GM21825 (cell line): ENCODE measurements around the gene NIN.
A peak's percentile ranks its signal among the peaks of the same experiment; 100 is the strongest.

Experiments used
- ATAC-seq: cut with Tn5 transposase; IDR thresholded peaks from one replicate; pipeline ENCODE4 v1.9.1; 2021; ENCODE audit warnings: mild to moderate bottlenecking, moderate library complexity; ENCODE audit not compliant: unreplicated experiment

The NIN gene

DNA sequence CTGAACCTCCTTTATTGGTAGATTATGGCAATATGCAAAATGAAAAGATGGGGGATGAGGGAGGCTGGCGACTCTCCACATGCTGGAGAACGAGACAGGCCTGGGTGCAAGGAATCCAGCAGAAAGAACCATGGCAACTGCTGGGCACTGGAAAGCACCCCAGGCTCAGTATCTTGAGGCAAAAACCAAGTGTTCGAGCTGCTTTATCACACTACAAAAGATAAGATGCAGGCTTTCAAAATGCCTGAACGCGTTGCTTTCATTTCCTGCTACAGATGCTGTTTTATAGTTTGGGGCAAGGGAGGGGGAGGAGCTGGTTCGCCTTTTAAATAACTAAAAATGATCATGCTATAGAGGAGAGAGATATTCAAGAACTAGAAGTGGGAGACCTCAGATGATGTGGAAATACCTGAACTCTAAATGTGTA, 38.9 kb downstream of the NIN start:
- no peak for ATAC-seq

GRCh38 chr14:50791201-50791600, 39.8 kb downstream of the NIN start:
- peak; percentile 38 for ATAC-seq

- ATAC-seq = no peak
These were observed 40.4 kb downstream of the NIN start for GRCh38 chr14:50790589-50790988.

DNA sequence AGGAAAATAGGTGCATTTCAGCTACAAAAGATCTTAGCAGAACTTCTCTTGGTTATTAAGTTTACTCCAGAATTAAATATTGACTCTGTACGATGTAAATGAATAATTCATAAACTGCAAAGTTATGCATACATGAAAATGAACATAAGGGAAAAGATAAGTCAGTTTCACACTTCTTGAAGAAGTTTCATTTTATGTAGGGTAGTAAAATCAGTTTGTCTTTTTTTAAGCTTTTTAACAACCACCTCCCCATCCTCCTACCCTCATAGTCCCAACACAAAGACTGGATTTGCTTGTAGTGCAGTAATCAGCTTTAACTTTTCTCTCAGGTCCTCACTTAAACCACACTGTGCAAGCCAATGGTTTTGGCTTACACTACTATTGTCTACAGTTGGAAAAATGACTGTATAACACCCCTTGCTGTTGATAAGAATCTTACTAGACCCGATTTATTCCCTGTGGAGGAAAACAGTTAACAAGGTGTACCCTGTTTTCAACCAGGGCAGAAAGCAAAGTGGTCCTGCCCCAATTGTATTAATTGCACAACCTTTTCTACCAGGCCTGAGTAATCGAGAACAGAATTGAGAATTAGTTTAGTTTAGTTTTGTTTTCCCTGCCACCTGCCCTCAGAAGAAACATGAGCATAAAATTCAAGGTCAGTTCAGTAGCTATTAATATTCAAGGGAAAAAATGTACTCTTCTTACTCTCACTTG, 44.1 kb downstream of the NIN start:
- no peak for ATAC-seq

DNA sequence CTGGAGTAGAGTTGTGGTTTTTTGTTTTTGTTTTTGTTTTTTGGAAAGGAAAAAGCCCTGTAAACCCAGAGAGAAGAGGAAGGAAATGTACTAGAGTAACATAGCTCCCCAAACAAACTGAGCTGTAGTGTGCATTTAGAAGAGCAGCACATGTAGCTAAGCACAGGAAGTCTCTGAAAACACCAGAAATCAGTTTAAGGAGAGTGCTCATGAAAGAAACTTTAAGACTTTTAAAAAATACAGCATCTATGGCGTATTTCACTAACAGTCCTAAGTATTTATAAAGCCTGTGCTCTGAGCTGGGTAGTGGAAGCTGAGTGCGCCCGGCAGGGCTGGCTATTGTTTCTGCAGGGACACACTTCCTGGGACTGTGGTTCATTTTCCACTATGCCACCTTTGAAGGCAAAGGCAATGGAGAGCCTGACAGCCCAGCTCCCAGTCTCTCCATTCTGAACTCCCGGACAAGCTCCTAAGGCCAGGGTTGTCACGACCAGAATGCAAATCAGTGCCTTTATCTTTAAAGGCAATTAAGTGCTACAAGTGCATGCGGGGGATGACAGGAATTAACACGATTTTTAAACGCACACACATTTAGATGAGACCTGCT, 45.4 kb downstream of the NIN start:
- ATAC-seq = no peak

GRCh38 chr14:50784683-50785456, 46.1 kb downstream of the NIN start:
- ATAC-seq = no peak

DNA sequence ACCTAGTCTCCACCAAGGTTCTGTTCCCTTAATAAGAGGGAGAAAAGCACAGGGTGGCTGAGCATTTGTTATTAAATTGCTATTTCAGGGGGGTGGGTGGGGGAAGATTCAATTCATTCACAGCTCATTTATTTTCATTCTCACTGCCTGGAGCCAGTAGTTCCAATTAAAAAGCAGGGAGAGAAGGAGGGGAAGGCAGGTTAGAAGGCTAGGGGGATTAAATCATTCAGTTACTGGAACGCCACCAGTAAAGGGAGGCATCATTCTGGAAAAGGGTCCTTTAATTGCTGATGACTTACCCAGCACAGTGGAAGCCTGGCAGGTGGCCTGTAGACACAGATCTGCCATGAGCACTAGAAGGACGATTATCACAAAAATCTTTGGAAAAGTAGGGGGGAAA, 47.4 kb downstream of the NIN start:
- no peak for ATAC-seq

DNA sequence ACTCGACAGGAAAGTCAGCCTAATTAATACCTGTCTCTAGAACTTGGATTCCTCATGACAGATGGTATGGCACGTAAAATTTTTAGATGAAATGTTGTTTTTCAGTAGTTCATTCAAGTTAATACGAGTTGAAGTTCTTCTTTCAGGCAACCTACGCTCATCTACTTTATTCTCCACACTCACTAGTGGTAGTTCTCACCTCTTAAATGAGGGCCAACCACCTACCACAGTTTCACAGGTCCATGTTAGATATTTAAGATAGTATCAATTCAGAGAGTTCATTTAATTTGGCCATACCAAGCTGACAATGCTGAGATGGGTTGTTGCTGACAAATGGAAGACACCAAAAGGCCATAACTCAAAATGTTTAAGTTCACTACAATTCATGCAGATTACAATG, 50.6 kb downstream of the NIN start:
- no peak for ATAC-seq

DNA sequence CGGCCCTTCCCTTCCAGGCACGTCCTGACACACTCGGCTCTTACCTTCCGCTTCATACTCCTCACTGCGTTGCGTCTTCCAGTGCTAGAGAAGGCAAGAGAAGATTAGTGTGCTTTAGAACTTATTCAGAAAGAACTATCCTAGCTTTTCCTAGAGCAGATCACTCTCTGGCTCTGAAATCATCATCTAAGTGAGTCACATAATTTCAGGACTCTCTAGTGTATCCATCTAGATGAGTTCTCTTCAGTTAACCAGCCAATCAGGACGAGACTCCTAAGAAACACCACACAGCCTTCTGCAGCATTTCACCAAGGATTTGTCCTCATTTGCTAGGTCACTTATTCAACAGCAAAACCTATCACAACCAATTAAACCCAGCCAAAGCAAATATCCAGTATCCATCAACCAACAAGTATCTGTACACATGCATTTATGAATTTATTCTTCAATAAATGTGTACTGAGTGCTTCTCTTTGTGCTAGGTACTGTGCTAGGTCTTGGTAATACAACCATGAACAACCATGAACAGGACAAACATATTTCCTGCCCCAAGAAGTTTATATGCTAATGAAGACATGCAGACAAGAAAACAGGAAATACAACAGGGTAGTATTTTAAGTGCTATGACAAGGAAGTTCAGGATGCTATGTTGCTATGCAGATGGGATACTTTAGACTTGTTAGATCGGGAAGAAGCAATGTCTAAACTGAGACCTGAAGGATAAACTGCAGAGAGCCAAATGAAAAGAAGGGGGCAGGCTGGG, 52.1 kb downstream of the NIN start:
- ATAC-seq = no peak

- ATAC-seq = no peak
These were observed 54.4 kb downstream of the NIN start for GRCh38 chr14:50776522-50776921.

- ATAC-seq = no peak
These were observed 55.6 kb downstream of the NIN start for GRCh38 chr14:50775357-50775756.

DNA sequence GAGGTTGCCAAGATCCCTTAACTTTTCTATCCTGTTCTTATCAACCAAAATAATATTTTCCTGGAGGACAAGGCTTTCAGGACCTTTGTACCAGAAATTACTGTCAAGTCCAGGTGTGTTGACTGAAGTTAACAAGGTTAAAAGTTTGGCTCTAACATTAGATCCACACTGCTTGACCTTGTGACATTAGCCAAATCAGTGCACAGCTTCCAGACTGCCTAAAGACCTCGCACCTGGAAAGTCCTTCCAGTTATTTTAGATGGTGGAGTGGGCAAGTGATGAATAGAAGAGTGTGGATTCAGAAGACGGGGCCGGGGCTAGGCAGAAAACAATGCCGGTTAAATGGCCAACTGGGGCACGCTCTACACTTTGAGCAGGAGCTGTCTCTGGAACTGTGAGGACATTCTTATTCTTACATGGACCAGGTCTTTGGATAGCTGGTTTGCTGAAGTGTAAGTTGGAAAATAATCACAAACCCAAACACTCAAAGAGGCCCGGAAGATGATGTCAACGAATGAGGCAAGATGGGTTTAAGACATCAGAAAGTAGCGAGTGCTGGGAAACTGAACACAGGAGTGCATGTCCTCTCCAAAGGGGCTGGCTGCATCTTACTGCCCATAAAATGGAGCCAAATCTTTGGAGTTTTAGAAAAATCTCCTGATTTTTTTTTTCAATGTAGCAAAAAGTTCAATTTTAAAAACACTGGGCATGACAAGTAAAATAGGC, 56.3 kb downstream of the NIN start:
- ATAC-seq = no peak

DNA sequence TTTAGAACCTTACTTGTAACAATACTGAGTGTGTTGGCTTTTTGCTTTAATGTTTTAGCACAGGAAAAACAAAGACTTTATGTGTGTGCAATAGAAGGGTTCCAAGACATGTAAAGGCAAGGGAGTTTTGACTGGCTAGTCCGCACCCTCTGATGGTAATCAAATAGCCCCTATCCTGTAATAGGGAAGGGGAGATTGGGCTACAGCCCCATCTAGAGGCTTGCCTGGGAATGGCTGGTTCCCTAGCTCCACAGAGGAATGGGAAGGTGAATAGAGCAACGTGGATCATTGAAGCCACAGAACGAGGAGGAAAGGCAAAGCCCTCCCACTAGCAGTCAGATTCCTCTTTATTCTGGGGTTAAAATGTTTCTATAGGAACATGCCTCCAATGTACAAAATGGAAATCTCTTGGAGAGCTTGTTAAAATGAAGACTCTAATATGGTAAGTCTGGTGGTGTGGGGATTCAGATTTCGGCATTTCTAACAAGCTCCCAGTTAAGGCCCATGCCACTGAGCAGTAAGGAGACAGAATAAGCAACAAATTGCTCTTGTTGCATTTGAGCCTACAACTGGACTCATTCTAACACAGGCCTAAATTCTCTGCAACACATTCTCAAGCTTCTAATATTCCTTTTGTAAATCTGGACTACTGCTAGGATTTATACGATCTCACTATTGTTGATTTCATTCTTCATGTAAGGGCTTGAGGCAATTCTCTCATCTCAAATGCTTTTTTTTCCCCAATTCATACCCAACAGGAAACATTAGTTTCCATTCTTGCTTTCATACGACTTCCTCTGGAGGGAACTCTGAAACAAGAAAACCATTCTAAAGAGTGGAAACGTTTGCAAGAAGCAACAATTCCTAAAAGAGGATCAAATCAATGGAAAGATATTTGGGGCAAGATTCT, 57.1 kb downstream of the NIN start:
- ATAC-seq = no peak

DNA sequence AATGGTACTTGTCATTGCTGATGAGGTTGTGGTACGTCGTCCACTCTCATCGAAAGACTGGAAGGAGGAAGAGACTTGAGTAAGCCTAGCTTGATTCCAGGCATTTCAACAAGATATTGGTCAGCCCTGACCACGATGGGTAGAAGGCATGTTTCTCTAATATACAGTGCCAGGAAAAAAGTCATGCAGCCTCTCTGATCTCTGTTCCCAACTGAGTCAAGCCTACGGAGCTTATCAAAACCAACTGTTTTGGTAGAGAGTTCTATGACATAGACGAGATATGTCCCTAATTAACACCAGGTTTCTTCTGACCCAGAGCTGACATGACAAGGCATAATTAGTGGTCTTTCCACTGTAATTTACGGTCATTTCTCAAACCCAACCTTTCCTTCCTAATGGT, 58.5 kb downstream of the NIN start:
- no peak for ATAC-seq

DNA sequence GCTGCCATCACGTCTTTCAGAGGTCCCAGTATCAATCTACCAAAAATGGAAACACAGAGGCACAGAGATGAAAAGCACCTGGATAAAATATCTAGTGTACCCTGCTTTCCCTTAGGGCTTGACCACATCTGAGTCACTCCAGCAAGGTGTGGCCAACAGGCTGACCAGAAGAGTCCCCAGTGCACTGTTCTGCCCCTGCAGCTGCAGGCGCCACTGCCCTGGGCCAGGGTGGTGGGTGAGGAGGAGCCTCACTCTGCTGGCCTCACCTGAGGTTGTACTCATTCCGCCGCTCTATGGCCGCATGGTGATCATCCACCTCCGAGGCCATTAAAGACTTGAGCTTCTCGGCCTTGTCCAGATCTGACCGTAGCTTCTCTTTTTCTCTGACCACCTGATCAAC, 60.4 kb downstream of the NIN start:
- no peak for ATAC-seq

- ATAC-seq = no peak
These were observed 61.0 kb downstream of the NIN start for GRCh38 chr14:50769863-50770500.

DNA sequence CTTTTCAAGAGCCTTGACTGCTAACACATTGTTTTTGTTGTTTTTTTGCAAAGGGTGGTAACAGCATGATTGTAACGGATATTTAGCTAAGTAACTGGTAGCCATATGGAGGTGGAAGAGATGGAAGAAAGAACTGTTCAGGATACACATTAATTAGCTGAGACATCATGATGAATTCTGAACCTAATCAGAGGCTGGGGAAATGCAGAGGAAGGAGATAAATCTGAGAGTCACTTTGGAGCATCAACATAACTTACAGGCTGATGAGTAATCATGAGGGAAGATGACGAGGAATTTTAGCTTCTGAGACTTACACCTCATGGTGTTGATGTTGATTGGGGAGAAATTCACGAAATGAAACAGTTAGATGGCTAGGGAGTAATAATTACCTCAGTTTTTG, 62.3 kb downstream of the NIN start:
- ATAC-seq = no peak

- ATAC-seq = no peak
These were observed 64.5 kb downstream of the NIN start for GRCh38 chr14:50766338-50766886.
